Measurements from ENCODE around the gene JAK1. TPM values are rescaled to one million over a fixed set of nuclear protein-coding genes. Genes with fewer than 3 reads are reported as not detected.

JAK1 gene
- total RNA-seq, 2 donors from 2014 or later: 113 to 115 TPM

- Histone ChIP-seq H3K27ac (no peak overlapping the region), H3K36me3 (no peaks in the 10 kb centered on the region), H3K9me3 (no peaks in the 10 kb centered on the region), H3K4me1 (ENCODE audit: control insufficient read depth in 1 of 2, low read depth in 2 of 2) (peaks cover 29 to 39% of the 10 kb centered on the region in 2 donors), H3K4me3 (no peak overlapping the region), H3K27me3 (replicated peaks; ENCODE audit: insufficient read depth) (no peaks in the 10 kb centered on the region)
- DNase-seq (ENCODE audit: low spot score) (no peak), ATAC-seq (ENCODE audit: insufficient number of reproducible peaks, low FRiP score, low read depth) (no peak)
- TF ChIP-seq, protein P1, sequence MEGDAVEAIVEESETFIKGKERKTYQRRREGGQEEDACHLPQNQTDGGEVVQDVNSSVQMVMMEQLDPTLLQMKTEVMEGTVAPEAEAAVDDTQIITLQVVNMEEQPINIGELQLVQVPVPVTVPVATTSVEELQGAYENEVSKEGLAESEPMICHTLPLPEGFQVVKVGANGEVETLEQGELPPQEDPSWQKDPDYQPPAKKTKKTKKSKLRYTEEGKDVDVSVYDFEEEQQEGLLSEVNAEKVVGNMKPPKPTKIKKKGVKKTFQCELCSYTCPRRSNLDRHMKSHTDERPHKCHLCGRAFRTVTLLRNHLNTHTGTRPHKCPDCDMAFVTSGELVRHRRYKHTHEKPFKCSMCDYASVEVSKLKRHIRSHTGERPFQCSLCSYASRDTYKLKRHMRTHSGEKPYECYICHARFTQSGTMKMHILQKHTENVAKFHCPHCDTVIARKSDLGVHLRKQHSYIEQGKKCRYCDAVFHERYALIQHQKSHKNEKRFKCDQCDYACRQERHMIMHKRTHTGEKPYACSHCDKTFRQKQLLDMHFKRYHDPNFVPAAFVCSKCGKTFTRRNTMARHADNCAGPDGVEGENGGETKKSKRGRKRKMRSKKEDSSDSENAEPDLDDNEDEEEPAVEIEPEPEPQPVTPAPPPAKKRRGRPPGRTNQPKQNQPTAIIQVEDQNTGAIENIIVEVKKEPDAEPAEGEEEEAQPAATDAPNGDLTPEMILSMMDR (IDR thresholded peaks at IDR 0.05): no peak
Measured at GRCh38 chr1:64953241-64953640, 13.1 kb downstream of the JAK1 start.

DNA sequence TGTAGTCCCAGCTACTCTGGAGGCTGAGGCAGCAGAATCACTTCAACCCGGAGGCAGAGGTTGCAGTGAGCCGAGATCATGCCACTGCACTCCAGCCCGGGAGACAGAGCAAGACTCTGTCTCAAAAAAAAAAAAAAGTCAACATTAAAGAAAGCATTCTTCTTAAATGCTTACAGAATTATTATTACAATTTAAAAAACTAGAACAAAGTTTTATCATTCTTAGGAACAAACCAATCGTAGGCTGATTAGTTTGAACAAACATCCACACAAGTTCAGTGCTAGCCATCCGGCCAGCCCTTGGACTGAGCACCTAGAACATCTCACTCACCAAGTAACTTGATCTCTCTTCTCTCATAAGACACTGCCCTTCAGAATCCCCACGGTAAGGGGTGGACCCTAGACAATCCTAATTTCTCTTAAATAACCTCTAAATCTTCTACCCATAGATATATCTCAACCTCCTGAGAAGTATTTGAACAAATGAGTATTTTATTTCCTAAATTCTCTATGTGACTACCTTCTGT is 16.0 kb downstream of the JAK1 start:
- ATAC-seq (ENCODE audit: insufficient number of reproducible peaks, low FRiP score, low read depth) (no peak), DNase-seq (ENCODE audit: low spot score) (no peak)
- no peaks in the 10 kb centered on the region for H3K27me3 ChIP-seq (replicated peaks; ENCODE audit: insufficient read depth)
- H3K9me3 ChIP-seq: no peaks in the 10 kb centered on the region
- H3K36me3 ChIP-seq: no peaks in the 10 kb centered on the region
- TF ChIP-seq, protein P1 (IDR thresholded peaks at IDR 0.05): no peak
- peaks cover 11 to 22% of the 10 kb centered on the region in 2 donors for H3K4me1 ChIP-seq (ENCODE audit: control insufficient read depth in 1 of 2, low read depth in 2 of 2)
- no peak overlapping the region for H3K4me3 ChIP-seq
- H3K27ac ChIP-seq: no peak overlapping the region

DNA sequence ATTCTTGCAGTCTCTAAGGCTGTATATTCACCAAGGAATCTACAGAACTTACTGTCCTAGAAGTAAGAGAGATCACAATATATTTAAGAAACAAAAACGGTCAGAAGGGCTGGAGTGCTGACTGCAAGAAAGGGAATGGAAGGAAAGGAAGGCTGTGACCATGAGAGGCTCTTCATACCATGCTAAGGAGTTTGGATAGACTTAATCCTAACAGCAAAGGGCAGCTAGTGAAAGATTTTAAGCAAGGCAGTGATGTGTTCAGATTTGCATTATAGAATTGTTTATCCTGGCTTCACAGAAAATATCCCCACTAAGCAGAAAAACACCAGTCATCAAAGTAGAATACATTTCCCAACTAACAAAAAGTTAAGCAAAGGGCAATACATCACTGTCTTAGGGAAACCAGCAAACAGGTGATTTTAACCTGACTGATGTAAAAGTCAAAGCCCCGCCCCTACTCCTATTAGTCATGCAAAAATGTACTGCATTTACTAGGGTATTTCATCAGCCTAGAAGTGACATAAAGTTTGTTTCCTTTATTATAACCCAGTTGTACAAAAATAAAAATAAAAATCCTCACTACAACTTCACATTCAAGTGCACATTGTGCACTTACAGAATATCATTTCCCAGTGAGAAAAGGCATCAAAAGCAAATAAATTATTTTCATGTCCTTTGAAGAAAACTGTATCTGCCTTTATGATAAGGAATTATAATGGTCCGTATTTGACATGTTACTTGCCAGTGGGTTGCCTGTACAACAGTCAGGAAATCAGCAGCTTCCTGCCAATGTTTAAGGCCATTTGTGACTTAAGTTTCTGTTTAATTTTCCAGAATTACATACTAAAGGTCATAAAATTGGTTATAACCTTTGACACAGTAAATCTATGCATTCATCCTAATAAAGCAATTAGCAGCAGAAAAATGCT is 17.2 kb downstream of the JAK1 start:
- no peak for ATAC-seq (ENCODE audit: insufficient number of reproducible peaks, low FRiP score, low read depth)

DNA sequence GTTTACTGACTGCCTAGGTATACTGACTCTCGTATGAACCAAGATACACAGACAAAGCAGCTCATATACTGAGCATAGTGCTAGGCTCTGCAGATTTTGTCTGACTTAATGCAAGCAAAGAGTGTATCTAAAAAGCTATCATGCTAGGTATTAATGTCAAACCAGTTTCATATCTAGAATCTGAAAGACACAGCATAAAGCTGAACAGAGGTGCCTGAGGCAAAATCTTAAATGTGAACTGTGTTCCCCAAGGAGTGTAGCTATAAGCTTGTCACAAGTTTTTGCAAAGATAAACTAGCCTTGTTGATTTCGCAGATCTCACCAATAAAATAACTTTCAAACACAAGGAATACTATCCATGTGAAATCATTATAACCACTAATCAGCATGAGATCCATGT is 18.1 kb downstream of the JAK1 start:
- ATAC-seq (ENCODE audit: insufficient number of reproducible peaks, low FRiP score, low read depth): no peak

More for the DNA sequence above, 17.2 kb downstream of the JAK1 start:
- TF ChIP-seq, protein P1 (IDR thresholded peaks at IDR 0.05): no peak
- H3K4me1 ChIP-seq (ENCODE audit: control insufficient read depth in 1 of 2, low read depth in 2 of 2): peaks cover 0 to 19% of the 10 kb centered on the region in 2 donors
- H3K9me3 ChIP-seq: no peaks in the 10 kb centered on the region
- H3K4me3 ChIP-seq: no peak overlapping the region
- H3K27ac ChIP-seq: no peak overlapping the region
- no peak for DNase-seq (ENCODE audit: low spot score)
- no peaks in the 10 kb centered on the region for H3K36me3 ChIP-seq
- no peaks in the 10 kb centered on the region for H3K27me3 ChIP-seq (replicated peaks; ENCODE audit: insufficient read depth)

DNA sequence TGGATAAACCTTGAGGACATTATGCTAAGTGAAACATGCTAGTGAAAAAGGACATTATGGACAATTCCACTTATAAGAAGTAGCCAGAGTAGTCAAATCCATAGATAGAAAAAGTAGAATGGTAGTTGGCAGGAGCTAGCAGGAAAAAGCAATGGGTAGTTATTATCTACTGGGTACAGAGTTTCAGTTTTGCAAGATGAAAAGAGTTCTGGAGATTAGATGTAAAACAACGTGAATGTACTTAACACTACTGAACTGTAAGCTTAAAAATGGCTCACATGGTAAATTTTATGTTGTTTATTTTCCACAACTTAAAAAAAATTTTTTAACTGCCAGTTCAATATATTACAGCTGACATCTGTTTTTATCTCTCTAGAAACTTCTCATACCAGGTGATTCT is 19.4 kb downstream of the JAK1 start:
- H3K4me3 ChIP-seq: no peak overlapping the region
- H3K4me1 ChIP-seq (ENCODE audit: control insufficient read depth in 1 of 2, low read depth in 2 of 2): peaks cover 11 to 33% of the 10 kb centered on the region in 2 donors
- H3K36me3 ChIP-seq: no peaks in the 10 kb centered on the region
- H3K9me3 ChIP-seq: no peaks in the 10 kb centered on the region
- H3K27ac ChIP-seq: no peak overlapping the region
- DNase-seq (ENCODE audit: low spot score) (no peak), ATAC-seq (ENCODE audit: insufficient number of reproducible peaks, low FRiP score, low read depth) (no peak)
- TF ChIP-seq, protein P1 (IDR thresholded peaks at IDR 0.05): no peak
- no peaks in the 10 kb centered on the region for H3K27me3 ChIP-seq (replicated peaks; ENCODE audit: insufficient read depth)

More for the DNA sequence above, 18.1 kb downstream of the JAK1 start:
- Histone ChIP-seq H3K27me3 (replicated peaks; ENCODE audit: insufficient read depth) (no peaks in the 10 kb centered on the region), H3K4me3 (no peak overlapping the region), H3K27ac (no peak overlapping the region), H3K9me3 (no peaks in the 10 kb centered on the region), H3K36me3 (no peaks in the 10 kb centered on the region), H3K4me1 (ENCODE audit: control insufficient read depth in 1 of 2, low read depth in 2 of 2) (peaks cover 2 to 20% of the 10 kb centered on the region in 2 donors)
- DNase-seq (ENCODE audit: low spot score): no peak
- TF ChIP-seq, protein P1 (IDR thresholded peaks at IDR 0.05): no peak
